Trophoblast cell (in vitro differentiated cells and primary cell): ENCODE measurements around the gene DLEC1.
"Not testable (repeated sequence)": the region's sequence is repeated elsewhere in the genome, so short reads cannot be mapped to it uniquely, and the experiment has no call there.

Experiments
- DNase-seq, 2 donors: peaks; one replicate each; pipeline ENCODE4 v3.0.0-alpha.2; 2016
- H2AFZ ChIP-seq: 2 replicates; pipeline ENCODE4 v1.6.1; 2013; ENCODE audit warnings: low read length, moderate library complexity, mild to moderate bottlenecking; ENCODE audit not compliant: insufficient read depth, poor library complexity
- H2AK5ac ChIP-seq: 2 replicates; pipeline ENCODE4 v1.6.1; 2013; ENCODE audit warnings: mild to moderate bottlenecking, low read length
- H2BK120ac ChIP-seq: 2 replicates; pipeline ENCODE4 v1.6.1; 2013; ENCODE audit warnings: low read length, mild to moderate bottlenecking, moderate library complexity; ENCODE audit not compliant: insufficient read depth, poor library complexity
- H2BK12ac ChIP-seq: 2 replicates; pipeline ENCODE4 v1.6.1; 2013; ENCODE audit warnings: mild to moderate bottlenecking, low read length, moderate library complexity
- H2BK5ac ChIP-seq: 2 replicates; pipeline ENCODE4 v1.6.1; 2013; ENCODE audit warnings: low read length, low read depth, moderate library complexity, mild to moderate bottlenecking; ENCODE audit not compliant: poor library complexity
- H3K14ac ChIP-seq: 2 replicates; pipeline ENCODE4 v1.6.1; 2013; ENCODE audit warnings: mild to moderate bottlenecking, low read length
- H3K18ac ChIP-seq: 2 replicates; pipeline ENCODE4 v1.6.1; 2013; ENCODE audit warnings: mild to moderate bottlenecking, low read length
- H3K23ac ChIP-seq: 2 replicates; pipeline ENCODE4 v1.6.1; 2013; ENCODE audit warnings: low read length
- H3K27ac ChIP-seq: 2 replicates; pipeline ENCODE4 v1.5.1; 2013; ENCODE audit warnings: low read depth, mild to moderate bottlenecking, inconsistent platforms, low read length, moderate library complexity
- H3K27me3 ChIP-seq: 2 replicates; pipeline ENCODE4 v1.6.1; 2013; ENCODE audit warnings: inconsistent platforms, mild to moderate bottlenecking, low read length, moderate library complexity; ENCODE audit not compliant: insufficient read depth
- H3K36me3 ChIP-seq, 2 experiments: 1 replicate in 1 of 2; 2 replicates in 1 of 2; pipeline ENCODE4 v1.6.1; 2013; ENCODE audit warnings: low read length in 2 of 2, mild to moderate bottlenecking in 2 of 2, moderate library complexity in 1 of 2; ENCODE audit not compliant: insufficient read depth in 2 of 2, control insufficient read depth in 1 of 2
- H3K4ac ChIP-seq: 2 replicates; pipeline ENCODE4 v1.6.1; 2013; ENCODE audit warnings: low read depth, mild to moderate bottlenecking, low read length, moderate library complexity
- H3K4me1 ChIP-seq, 2 experiments: 1 replicate in 1 of 2; 2 replicates in 1 of 2; pipeline ENCODE4 v1.6.1; 2013; ENCODE audit warnings: low read length in 2 of 2, mild to moderate bottlenecking in 2 of 2, moderate library complexity in 1 of 2; ENCODE audit not compliant: insufficient read depth in 2 of 2, control insufficient read depth in 1 of 2
- H3K4me2 ChIP-seq: 2 replicates; pipeline ENCODE4 v1.6.1; 2013; ENCODE audit warnings: inconsistent platforms, mild to moderate bottlenecking, low read length, moderate library complexity
- H3K4me3 ChIP-seq: 2 replicates; pipeline ENCODE4 v1.5.1; 2013; ENCODE audit warnings: mild to moderate bottlenecking, low read depth, low read length, inconsistent platforms
- H3K79me1 ChIP-seq: one replicate; pipeline ENCODE4 v1.6.1; 2013; ENCODE audit warnings: low read length
- H3K79me2 ChIP-seq: 2 replicates; pipeline ENCODE4 v1.6.1; 2013; ENCODE audit warnings: low read length, mild to moderate bottlenecking; ENCODE audit not compliant: control insufficient read depth, insufficient read depth, poor library complexity
- H3K9ac ChIP-seq: 2 replicates; pipeline ENCODE4 v1.6.1; 2013; ENCODE audit warnings: mild to moderate bottlenecking, low read length
- H3K9me3 ChIP-seq: 2 replicates; pipeline ENCODE4 v1.6.1; 2013; ENCODE audit warnings: low read depth, mild to moderate bottlenecking, control low read depth, inconsistent platforms, low read length; ENCODE audit not compliant: insufficient read depth
- H4K12ac ChIP-seq: 2 replicates; pipeline ENCODE4 v1.6.1; 2013; ENCODE audit warnings: low read depth, mild to moderate bottlenecking, low read length, moderate library complexity
- H4K8ac ChIP-seq: 2 replicates; pipeline ENCODE4 v1.6.1; 2013; ENCODE audit warnings: low read depth, mild to moderate bottlenecking, low read length, moderate library complexity
- H4K91ac ChIP-seq: one replicate; pipeline ENCODE4 v1.6.1; 2013; ENCODE audit warnings: low read depth, mild to moderate bottlenecking, low read length, moderate library complexity
- WGBS: extraction: QIAGEN DNeasy Blood & Tissue Kit; methylation state at CpG from one replicate; pipeline ENCODE4 v1.1.7; 2013; ENCODE audit warnings: missing lambda C conversion rate; ENCODE audit not compliant: insufficient read length, insufficient coverage; ENCODE audit errors: extremely low coverage; 5-methylcytosine and 5-hydroxymethylcytosine counted together

The DLEC1 gene

DNA sequence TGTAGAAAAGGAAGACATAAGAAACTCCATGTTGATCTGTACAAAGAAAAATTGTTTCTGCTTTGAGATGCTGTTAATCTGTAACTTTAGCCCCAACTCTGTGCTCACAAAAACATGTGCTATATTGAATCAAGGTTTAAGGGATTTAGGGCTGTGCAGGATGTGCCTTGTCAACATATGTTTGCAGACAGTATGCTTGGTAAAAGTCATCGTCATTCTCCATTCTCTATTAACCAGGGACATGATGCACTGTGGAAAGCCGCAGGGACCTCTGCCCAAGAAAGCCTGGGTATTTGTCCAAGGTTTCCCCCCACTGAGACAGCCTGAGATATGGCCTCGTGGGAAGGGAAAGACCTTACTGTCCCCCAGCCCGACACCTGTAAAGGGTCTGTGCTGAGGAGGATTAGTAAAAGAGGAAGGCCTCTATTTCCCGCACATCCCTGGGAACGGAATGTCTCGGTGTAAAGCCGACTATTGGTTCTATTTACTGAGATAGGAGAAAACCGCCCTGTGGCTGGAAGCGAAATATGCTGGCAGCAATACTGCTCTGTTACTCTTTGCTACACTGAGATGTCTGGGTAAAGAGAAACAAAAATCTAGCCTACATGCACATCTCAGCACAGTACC is 95.6 kb downstream of the DLEC1 start:
- not testable (repeated sequence) for H3K18ac ChIP-seq, H3K27me3 ChIP-seq, H4K12ac ChIP-seq, H3K9me3 ChIP-seq, H4K91ac ChIP-seq, H2AFZ ChIP-seq, H3K4ac ChIP-seq, H3K14ac ChIP-seq, H2BK12ac ChIP-seq, H2BK5ac ChIP-seq, H3K23ac ChIP-seq, H3K4me2 ChIP-seq, H2AK5ac ChIP-seq, H3K27ac ChIP-seq, H3K9ac ChIP-seq, DNase-seq, H2BK120ac ChIP-seq, H4K8ac ChIP-seq, H3K4me3 ChIP-seq
- peaks cover 17% of the 10 kb centered on the region for H3K79me2 ChIP-seq
- H3K79me1 ChIP-seq = peaks cover 33% of the 10 kb centered on the region
- H3K4me1 ChIP-seq = peaks cover 31 to 40% of the 10 kb centered on the region in 2 experiments
- H3K36me3 ChIP-seq = peaks cover 15 to 24% of the 10 kb centered on the region in 2 experiments
- WGBS = no CpG with 5 or more reads among the region's 10 CpGs

DNA sequence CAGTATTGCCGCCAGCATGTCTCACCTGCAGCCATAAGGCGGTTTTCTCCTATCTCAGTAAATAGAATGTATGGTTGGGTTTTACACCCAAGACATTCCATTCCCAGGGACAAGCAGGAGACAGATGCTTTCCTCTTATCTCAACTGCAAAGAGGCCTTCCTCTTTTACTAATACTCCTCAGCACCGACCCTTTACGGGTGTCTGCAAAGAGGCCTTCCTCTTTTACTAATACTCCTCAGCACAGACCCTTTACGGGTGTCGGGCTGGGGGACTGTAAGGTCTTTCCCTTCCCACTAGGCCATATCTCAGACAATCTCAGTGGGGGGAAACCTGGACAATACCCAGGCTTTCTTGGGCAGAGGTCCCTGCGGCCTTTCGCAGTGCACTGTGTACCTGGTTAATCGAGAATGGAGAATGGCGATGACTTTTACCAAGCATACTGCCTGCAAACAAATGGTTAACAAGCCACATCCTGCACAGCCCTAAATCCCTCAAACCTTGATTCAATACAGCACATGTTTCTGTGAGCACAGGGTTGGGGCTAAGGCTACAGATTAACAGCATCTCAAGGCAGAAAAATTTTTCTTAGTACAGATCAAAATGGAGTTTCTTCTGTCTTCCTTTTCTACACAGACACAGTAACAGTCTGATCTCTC is 96.7 kb downstream of the DLEC1 start:
- H3K4me3 ChIP-seq, H3K27me3 ChIP-seq, H3K27ac ChIP-seq, H2AK5ac ChIP-seq, H2BK120ac ChIP-seq, H3K14ac ChIP-seq, H4K8ac ChIP-seq, H3K18ac ChIP-seq, H4K91ac ChIP-seq, H4K12ac ChIP-seq, H3K9ac ChIP-seq, H3K23ac ChIP-seq, DNase-seq, H2AFZ ChIP-seq, H3K4ac ChIP-seq, H3K9me3 ChIP-seq, H2BK12ac ChIP-seq, H2BK5ac ChIP-seq: not testable (repeated sequence)
- H3K4me1 ChIP-seq = peaks cover 39 to 51% of the 10 kb centered on the region in 2 experiments
- H3K4me2 ChIP-seq = peak overlapping the region; percentile 80
- peaks cover 15 to 20% of the 10 kb centered on the region in 2 experiments for H3K36me3 ChIP-seq
- peaks cover 17% of the 10 kb centered on the region for H3K79me2 ChIP-seq
- peaks cover 33% of the 10 kb centered on the region for H3K79me1 ChIP-seq
- no CpG with 5 or more reads among the region's 10 CpGs for WGBS

DNA sequence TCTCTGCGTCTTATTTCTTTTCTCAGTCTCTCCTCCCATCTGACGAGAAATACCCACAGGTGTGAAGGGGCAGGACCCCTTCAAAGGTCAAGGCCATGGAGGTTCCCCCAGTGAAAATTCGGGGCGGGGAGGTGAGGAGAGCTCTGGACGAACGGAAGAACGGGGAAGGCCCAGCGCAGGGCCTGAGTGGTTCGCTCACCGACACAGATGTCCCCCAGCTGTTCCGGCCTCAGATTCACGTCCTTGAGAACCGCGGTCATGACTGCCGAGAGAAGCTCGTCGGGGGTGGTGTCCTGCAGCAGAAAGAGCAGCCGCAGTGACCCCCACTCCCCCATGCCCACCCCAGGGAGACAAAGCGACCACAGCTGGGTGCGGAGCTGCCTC is 97.4 kb downstream of the DLEC1 start:
- peak overlapping the region; percentile 5 for H4K12ac ChIP-seq
- peak overlapping the region; percentile 34 for H4K91ac ChIP-seq
- peaks cover 33% of the 10 kb centered on the region for H3K79me1 ChIP-seq
- no peak overlapping the region for H3K23ac ChIP-seq
- no peak overlapping the region for H2BK12ac ChIP-seq
- H3K4me2 ChIP-seq = peak overlapping the region; percentile 80
- peak overlapping the region; percentile 60 for H3K27ac ChIP-seq
- peak overlapping the region; percentile 13 for H3K18ac ChIP-seq
- peaks cover 39 to 52% of the 10 kb centered on the region in 2 experiments for H3K4me1 ChIP-seq
- peak overlapping the region; percentile 32 for H2BK5ac ChIP-seq
- H3K36me3 ChIP-seq = peaks cover 17 to 20% of the 10 kb centered on the region in 2 experiments
- peak overlapping the region; percentile 91 for H3K9ac ChIP-seq
- no peak overlapping the region for H2AFZ ChIP-seq
- no peaks in the 10 kb centered on the region for H3K27me3 ChIP-seq
- H2AK5ac ChIP-seq = no peak overlapping the region
- H3K9me3 ChIP-seq = no peaks in the 10 kb centered on the region
- DNase-seq = no peak
- H3K4me3 ChIP-seq = peak overlapping the region; percentile 97
- WGBS = no CpG with 5 or more reads among the region's 20 CpGs
- peak overlapping the region; percentile 73 for H3K4ac ChIP-seq
- H3K79me2 ChIP-seq = peaks cover 17% of the 10 kb centered on the region
- peak overlapping the region; percentile 74 for H3K14ac ChIP-seq
- H2BK120ac ChIP-seq = peak overlapping the region; percentile 16
- peak overlapping the region; percentile 59 for H4K8ac ChIP-seq

DNA sequence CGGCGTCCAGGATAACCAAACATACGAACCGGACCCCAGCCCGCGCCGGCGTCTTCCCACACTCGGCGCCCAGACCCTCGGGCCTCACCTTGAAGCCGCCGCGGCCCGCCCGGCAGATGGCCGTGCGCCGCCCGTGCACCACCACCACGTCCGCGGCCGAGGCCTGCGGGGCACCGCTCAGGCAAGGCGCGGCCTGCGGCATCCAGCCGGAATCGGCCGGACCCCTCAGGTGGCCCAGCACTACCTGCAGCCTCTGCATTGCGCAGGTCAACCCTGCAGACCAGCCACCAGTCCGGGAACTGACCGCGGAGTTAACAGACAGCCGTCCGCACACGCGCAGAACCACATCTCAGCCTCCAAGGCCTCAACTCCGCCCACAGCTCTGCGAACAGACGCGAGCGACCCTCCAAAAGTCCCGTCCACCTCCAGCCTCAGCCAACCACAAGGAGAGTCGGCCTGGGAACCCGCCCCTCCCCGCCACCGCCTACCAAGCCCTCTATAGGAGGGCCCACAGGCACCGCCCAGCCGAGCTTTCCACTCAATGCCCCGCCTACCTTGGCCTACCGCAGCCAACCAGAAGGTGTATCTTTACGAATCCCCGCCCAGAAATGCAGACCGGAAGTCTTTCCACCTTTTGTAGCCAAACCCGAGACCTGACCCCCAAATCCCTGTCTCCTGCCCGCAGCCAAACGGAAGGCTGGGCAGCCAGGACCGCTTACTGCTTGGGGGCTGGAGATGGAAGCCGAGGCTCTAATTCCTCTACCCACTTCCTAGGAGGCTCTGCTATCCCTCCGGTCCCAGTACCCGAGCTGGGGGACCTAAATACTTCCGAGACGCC is 98.0 kb downstream of the DLEC1 start, which contains the start of gene ACAA1:
TSS of gene ACAA1 (minus strand) at position 351 of the 838 bp plus-strand sequence. CDS start at position 259, 92 bp downstream.
- Histone ChIP-seq H3K27me3 (no peaks in the 10 kb centered on the region), H3K9me3 (no peaks in the 10 kb centered on the region), H4K12ac (peak within 1 kb of the TSS; percentile 83), H3K14ac (peak within 1 kb of the TSS; percentile 96), H3K18ac (peak within 1 kb of the TSS; percentile 71), H4K8ac (peak within 1 kb of the TSS; percentile 98), H2BK120ac (peak within 1 kb of the TSS; percentile 94), H2BK5ac (peak within 1 kb of the TSS; percentile 77), H3K4me3 (peak within 1 kb of the TSS; percentile 97), H3K4ac (peak within 1 kb of the TSS; percentile 73), H2BK12ac (peak within 1 kb of the TSS; percentile 1), H3K9ac (peak within 1 kb of the TSS; percentile 91), H3K36me3 (peaks cover 19 to 20% of the 10 kb centered on the region in 2 experiments), H3K4me1 (peaks cover 39 to 50% of the 10 kb centered on the region in 2 experiments), H3K4me2 (peak within 1 kb of the TSS; percentile 80), H3K79me1 (peaks cover 33% of the 10 kb centered on the region), H2AFZ (peak within 1 kb of the TSS; percentile 98), H3K27ac (peak within 1 kb of the TSS; percentile 86), H2AK5ac (peak within 1 kb of the TSS; percentile 7), H3K23ac (no peak within 1 kb of the TSS), H3K79me2 (peaks cover 17% of the 10 kb centered on the region), H4K91ac (peak within 1 kb of the TSS; percentile 97)
- peak; percentile 99 for DNase-seq
- WGBS = no CpG with 5 or more reads among the region's 66 CpGs
